OCI-LY1 (cell line): Measurements from ENCODE around the gene CCND3.
"Not testable (repeated sequence)": the region's sequence is repeated elsewhere in the genome, so short reads cannot be mapped to it uniquely, and the experiment has no call there.

Experiments used
- H2AFZ ChIP-seq: fragments of 200-600 bp; sonication (generic), shearing (Covaris generic); 2 replicates; pipeline ENCODE4 v1.6.0; 2014; ENCODE audit warnings: antibody characterized with exemption, mild to moderate bottlenecking, low read length
- H3F3A ChIP-seq: fragments of 200-600 bp; sonication (generic), shearing (Covaris generic); 2 replicates; pipeline ENCODE4 v1.6.0; 2014; ENCODE audit warnings: mild to moderate bottlenecking, antibody characterized with exemption, low read length, moderate library complexity; ENCODE audit not compliant: insufficient read depth
- H3K27ac ChIP-seq: fragments of 200-600 bp; sonication (generic); 2 replicates; pipeline ENCODE4 v1.5.1; 2014; ENCODE audit warnings: low read length, mixed run types, mild to moderate bottlenecking, low read depth; ENCODE audit not compliant: poor library complexity, severe bottlenecking
- H3K27me3 ChIP-seq: fragments of 200-600 bp; sonication (generic); 2 replicates; pipeline ENCODE4 v1.6.0; 2014; ENCODE audit warnings: antibody characterized with exemption, mild to moderate bottlenecking, low read length, moderate library complexity; ENCODE audit not compliant: insufficient read depth
- H3K36me3 ChIP-seq: fragments of 200-600 bp; sonication (generic); 2 replicates; pipeline ENCODE4 v1.6.1; 2014; ENCODE audit warnings: mild to moderate bottlenecking, antibody characterized with exemption, low read length, moderate library complexity, mixed read lengths; ENCODE audit not compliant: insufficient read depth
- H3K4me1 ChIP-seq: fragments of 200-600 bp; sonication (generic); 2 replicates; pipeline ENCODE4 v1.5.1; 2014; ENCODE audit warnings: mild to moderate bottlenecking, low read length, moderate library complexity; ENCODE audit not compliant: insufficient read depth, severe bottlenecking
- H3K4me2 ChIP-seq: fragments of 200-600 bp; sonication (generic), shearing (Covaris generic); 2 replicates; pipeline ENCODE4 v1.6.1; 2014; ENCODE audit warnings: low read length
- H3K4me3 ChIP-seq: fragments of 200-600 bp; sonication (generic); 2 replicates; pipeline ENCODE4 v1.5.1; 2014; ENCODE audit warnings: low read length, low read depth, mild to moderate bottlenecking, mixed read lengths; ENCODE audit not compliant: poor library complexity, severe bottlenecking
- H3K79me2 ChIP-seq: fragments of 200-600 bp; shearing (Covaris generic); 2 replicates; pipeline ENCODE4 v1.6.1; 2016; ENCODE audit warnings: mixed run types, low read length, mixed read lengths; ENCODE audit not compliant: insufficient read depth
- H3K9ac ChIP-seq: fragments of 200-600 bp; sonication (generic), shearing (Covaris generic); 2 replicates; pipeline ENCODE4 v1.6.1; 2014; ENCODE audit warnings: mild to moderate bottlenecking, low read length, mixed read lengths
- H3K9me2 ChIP-seq: fragments of 200-600 bp; sonication (generic), shearing (Covaris generic); 2 replicates; pipeline ENCODE4 v1.6.1; 2014; ENCODE audit warnings: low read depth, mild to moderate bottlenecking, low read length, mixed read lengths
- H3K9me3 ChIP-seq: fragments of 200-600 bp; shearing (Covaris generic); 2 replicates; pipeline ENCODE4 v1.6.1; 2014; ENCODE audit warnings: low read length, mixed read lengths
- H4K20me1 ChIP-seq: fragments of 200-600 bp; sonication (generic), shearing (Covaris generic); 2 replicates; pipeline ENCODE4 v1.6.0; 2016; ENCODE audit warnings: mild to moderate bottlenecking, low read length; ENCODE audit not compliant: insufficient read depth
- CTCF ChIP-seq: fragments of 200-600 bp; sonication (generic), shearing (Covaris generic); IDR thresholded peaks from 2 replicates; pipeline ENCODE4 v1.5.1; 2017; ENCODE audit warnings: mild to moderate bottlenecking, antibody characterized with exemption, low read length, moderate library complexity, mixed read lengths
- EZH2 ChIP-seq: fragments of 200-600 bp; sonication (generic), shearing (Covaris generic); IDR thresholded peaks from 2 replicates; pipeline ENCODE4 v1.8.0; 2017; ENCODE audit warnings: borderline replicate concordance, mixed run types, mild to moderate bottlenecking, antibody characterized with exemption, low read length, moderate library complexity, mixed read lengths

CCND3 gene

GRCh38 chr6:41954668-41955067 lies 13.1 kb upstream of the CCND3 start:
- Histone ChIP-seq H3K4me2 (no peak overlapping the region), H4K20me1 (no peaks in the 10 kb centered on the region), H3K36me3 (no peaks in the 10 kb centered on the region), H3K9ac (no peak overlapping the region), H3K27me3 (no peaks in the 10 kb centered on the region), H3K79me2 (no peaks in the 10 kb centered on the region), H2AFZ (no peak overlapping the region), H3K9me2 (no peaks in the 10 kb centered on the region), H3K27ac (no peak overlapping the region), H3K4me3 (no peak overlapping the region), H3K4me1 (no peaks in the 10 kb centered on the region), H3F3A (no peaks in the 10 kb centered on the region), H3K9me3 (no peaks in the 10 kb centered on the region)
- TF ChIP-seq EZH2 (no peak), CTCF (no peak)

GRCh38 chr6:41947581-41948220 lies 6.1 kb upstream of the CCND3 start:
- Histone ChIP-seq H3K4me3 (no peak overlapping the region), H3K9ac (no peak overlapping the region), H2AFZ (no peak overlapping the region), H3F3A (no peaks in the 10 kb centered on the region), H4K20me1 (no peaks in the 10 kb centered on the region), H3K4me2 (no peak overlapping the region), H3K27ac (no peak overlapping the region), H3K9me2 (no peaks in the 10 kb centered on the region), H3K36me3 (no peaks in the 10 kb centered on the region), H3K27me3 (no peaks in the 10 kb centered on the region), H3K79me2 (no peaks in the 10 kb centered on the region), H3K4me1 (peaks cover under 1% of the 10 kb centered on the region), H3K9me3 (no peaks in the 10 kb centered on the region)
- TF ChIP-seq CTCF: no peak
- no peak for TF ChIP-seq EZH2

- no peaks in the 10 kb centered on the region for H3F3A ChIP-seq
- H3K4me2 ChIP-seq: no peak overlapping the region
- no peaks in the 10 kb centered on the region for H3K9me2 ChIP-seq
- H3K79me2 ChIP-seq: no peaks in the 10 kb centered on the region
- H3K4me3 ChIP-seq: no peak overlapping the region
- TF ChIP-seq EZH2: no peak
- no peak for TF ChIP-seq CTCF
- no peaks in the 10 kb centered on the region for H4K20me1 ChIP-seq
- H3K9ac ChIP-seq: no peak overlapping the region
- no peaks in the 10 kb centered on the region for H3K9me3 ChIP-seq
- H3K4me1 ChIP-seq: peaks cover 34% of the 10 kb centered on the region
- no peak overlapping the region for H3K27ac ChIP-seq
- no peaks in the 10 kb centered on the region for H3K27me3 ChIP-seq
- no peaks in the 10 kb centered on the region for H3K36me3 ChIP-seq
- no peak overlapping the region for H2AFZ ChIP-seq
These were observed 1.8 kb upstream of the CCND3 start for GRCh38 chr6:41943456-41943855.

GRCh38 chr6:41942882-41943281 lies 1.3 kb upstream of the CCND3 start:
- H3K27ac ChIP-seq, H2AFZ ChIP-seq, H3K27me3 ChIP-seq: not testable (repeated sequence)

More at GRCh38 chr6:41942882-41943281, 1.3 kb upstream of the CCND3 start:
- not testable (repeated sequence) for H3K36me3 ChIP-seq, H4K20me1 ChIP-seq, H3F3A ChIP-seq, H3K9me3 ChIP-seq, H3K9ac ChIP-seq, H3K4me2 ChIP-seq, H3K79me2 ChIP-seq, H3K9me2 ChIP-seq, H3K4me3 ChIP-seq
- H3K4me1 ChIP-seq: peaks cover 36% of the 10 kb centered on the region
